Mesenteric fat pad (tissue), 1 donor: ENCODE data around the gene WEE1. TPM values are rescaled to one million over a fixed set of nuclear protein-coding genes. Genes with fewer than 3 reads are reported as not detected.
A peak's percentile ranks its signal among the peaks of the same experiment; 100 is the strongest.
"Not testable (repeated sequence)": the region's sequence is repeated elsewhere in the genome, so short reads cannot be mapped to it uniquely, and the experiment has no call there.

Experiments used
- DNase-seq: peaks from one replicate; pipeline ENCODE4 v3.0.0-alpha.2; 2020; ENCODE audit warnings: low spot score
- long read RNA-seq: library from polyadenylated mRNA; unstranded; transcript quantifications from one replicate; pipeline ENCODE4 v2.0.0, GENCODE V29; 2020
- total RNA-seq: library from RNA; stranded (reverse); fragmentation: NEBNext Ultra II Directional; extraction: Animal tissue kit (Norgen Biotek cat#: 25700); gene quantifications from one replicate; pipeline ENCODE4 v1.2.1, GENCODE V29; 2021
- donor health status: DM: yes; HTN: yes; CAD: no.

Gene WEE1
- total RNA-seq = 17.5 TPM
- long read RNA-seq, partial matches to known transcripts = 18 of 22 reads
- long read RNA-seq, other reads (novel, unspliced or antisense) = 2 of 22 reads

DNA sequence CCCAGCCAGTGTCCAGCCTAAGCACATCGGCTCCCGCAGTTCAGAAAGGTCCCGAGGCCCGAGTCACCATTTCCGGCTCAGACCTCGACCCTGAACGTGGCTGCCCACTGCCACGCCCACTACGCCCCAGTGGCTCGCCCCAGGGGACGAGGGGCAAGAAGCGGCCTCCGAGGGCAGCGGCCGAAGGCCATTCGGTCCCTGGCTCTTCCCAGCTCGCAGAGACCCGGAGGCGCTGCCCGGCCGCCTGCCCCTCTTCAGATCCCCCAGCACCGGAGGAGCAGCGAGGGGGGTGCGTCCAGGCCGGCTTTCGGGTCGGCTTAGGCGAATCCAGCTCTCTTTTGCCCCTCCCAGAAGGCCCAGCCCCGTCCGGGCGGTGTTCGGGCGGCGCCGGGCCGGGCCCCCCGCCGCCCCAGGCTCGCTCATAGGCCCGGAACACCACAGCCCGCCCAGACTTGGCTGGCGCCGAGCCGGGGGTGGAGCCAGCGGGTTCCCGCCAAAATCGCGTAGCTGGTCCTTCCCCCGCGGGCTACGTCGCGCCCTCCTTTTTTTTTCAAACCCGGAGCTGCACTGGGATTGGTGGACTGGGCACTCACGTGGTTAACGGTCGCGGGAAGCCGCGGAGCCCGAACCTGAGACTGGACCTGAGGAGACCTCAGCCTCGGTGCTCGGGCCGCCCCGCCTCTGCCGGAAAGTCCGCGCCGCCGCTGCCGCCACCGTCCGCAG, at the start of gene WEE1:
TSS of gene WEE1 (plus strand) at position 619 of the 723 bp plus-strand sequence. CDS start 264 bp downstream, outside the sequence.
- DNase-seq = peak; percentile 99

DNA sequence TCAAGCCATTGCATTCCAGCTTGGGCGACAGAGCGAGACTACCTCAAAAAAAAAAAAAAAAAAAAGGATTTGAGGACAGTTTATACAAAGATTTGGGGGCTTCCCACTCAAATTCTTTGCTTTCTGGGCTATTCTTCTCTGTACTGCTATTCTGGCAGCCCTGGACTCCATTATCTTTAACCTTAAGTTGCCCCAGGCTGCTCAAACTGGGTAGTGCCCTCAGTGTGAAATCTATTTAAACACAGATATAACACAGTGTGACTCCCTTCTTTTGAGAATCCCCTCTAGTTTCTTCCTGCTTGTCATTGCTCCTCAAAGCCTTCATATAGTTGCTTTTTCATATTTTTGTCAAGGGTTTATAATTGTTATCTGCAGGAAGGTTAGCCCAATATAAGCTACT, 49.5 kb upstream of the WEE1 start:
- DNase-seq = no peak

DNA sequence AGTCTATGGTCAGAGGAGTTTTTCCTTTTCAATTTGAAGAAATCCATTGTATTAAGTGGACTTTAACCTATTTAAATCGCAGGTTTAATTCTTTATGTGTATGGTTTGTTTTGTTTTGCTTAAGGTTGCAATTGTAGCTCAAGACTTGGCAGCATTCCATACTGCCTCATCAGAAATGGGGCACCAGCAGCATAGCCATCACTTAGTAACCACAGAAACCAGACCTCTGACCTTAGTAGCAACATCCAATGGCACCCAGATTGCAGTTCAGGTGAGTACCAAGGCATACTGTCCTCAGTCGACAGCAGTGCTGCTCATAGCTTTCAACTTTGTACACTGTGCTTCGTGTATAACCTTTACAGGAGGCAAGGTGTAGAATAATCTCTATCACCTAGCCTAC, 48.4 kb upstream of the WEE1 start:
- DNase-seq = no peak

DNA sequence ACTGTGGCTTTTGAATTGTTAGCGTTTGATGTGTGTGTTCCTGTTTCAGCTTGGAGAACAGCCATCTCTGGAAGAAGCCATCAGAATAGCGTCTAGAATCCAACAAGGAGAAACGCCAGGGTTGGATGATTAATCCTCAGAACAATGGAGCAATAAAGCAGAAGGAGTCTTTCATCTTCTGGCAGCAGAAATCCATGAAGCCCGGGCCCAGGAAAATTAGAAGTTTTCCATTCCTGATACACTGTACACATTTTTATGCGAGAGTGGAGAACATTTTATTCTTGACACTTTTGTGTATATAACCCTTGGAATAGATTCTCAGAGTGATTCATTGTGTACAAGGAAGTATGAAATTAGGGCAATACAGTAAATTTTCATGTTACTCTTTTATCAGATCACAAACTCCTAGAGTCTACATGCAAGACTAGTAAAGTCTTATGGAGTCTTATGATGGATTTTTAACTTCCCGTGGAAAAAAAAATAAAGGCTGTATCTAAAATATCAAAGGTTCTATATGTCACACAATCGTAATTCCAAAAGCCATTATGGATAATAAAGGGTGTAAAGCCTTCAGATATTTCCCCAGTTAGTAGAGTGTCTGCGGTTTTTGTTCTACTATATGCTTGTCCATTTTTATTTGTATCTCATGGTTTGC, 45.9 kb upstream of the WEE1 start:
- no peak for DNase-seq

DNA sequence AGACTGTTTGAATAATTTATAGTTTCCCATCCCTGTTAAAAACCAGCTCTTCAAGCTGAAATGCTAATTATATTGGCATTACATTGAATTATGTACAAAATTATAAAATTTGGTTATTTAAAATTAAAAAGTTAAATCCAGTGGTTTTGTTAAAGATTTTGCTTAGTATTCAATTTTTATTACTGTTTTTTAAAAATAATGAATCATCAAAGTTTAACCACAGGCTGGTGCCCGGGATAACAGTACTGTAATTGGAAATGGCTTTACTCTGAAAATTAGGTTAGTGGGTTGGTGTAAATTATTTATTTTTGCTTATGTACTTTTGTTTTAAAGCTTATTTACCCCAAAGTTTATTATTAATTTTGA, 45.4 kb upstream of the WEE1 start:
- DNase-seq = no peak

DNA sequence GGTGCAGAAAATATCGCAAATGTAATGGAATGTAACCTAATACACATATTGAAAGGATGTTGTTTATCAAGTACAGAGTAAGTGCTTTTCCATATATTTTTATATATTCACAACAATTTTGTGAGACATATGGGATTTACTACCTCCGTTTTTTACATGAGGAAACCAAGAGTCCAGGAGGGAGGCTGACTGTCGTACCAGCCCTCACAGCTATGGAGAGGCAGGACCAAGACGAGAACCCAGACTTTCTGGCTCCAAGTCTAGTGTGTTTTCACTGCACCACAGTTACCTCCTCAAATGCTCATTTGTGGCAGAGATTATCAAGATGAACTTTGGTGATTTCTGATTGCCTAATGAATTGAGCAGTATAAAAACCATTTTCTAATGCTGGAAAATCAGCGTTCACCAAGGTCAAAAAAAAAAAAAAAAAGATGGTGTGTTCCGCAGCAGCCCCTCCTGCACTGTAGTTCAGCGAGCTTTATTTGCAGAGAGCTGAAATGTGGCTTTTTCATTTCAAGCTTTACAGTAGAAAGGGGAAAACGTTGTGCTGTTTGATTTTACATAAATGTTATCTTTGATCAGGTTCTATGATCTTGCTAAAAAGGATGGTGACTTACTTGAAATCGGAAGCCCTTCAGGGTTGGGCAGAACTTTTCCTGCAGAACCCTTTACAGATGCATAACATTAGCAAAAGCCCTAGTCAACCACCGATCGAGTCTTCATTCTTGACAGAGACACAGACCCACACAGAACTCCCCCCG, 44.7 kb upstream of the WEE1 start:
- no peak for DNase-seq

DNA sequence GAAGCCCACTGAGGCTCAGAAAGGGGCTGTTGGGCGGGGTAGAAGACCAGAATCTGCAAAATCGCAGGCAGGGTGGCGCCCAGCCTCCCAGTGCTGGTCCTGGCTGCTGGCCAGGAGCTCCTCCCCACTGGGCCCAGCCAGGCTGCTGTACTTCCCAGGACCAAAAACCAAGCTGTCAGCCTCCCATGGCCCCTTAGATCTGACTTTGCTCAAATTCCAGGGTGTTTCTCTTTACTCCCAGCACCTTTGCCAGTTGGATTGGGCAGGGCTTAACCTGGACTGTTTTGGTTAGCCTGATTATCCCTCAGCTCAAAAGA, 44.2 kb upstream of the WEE1 start:
- no peak for DNase-seq

DNA sequence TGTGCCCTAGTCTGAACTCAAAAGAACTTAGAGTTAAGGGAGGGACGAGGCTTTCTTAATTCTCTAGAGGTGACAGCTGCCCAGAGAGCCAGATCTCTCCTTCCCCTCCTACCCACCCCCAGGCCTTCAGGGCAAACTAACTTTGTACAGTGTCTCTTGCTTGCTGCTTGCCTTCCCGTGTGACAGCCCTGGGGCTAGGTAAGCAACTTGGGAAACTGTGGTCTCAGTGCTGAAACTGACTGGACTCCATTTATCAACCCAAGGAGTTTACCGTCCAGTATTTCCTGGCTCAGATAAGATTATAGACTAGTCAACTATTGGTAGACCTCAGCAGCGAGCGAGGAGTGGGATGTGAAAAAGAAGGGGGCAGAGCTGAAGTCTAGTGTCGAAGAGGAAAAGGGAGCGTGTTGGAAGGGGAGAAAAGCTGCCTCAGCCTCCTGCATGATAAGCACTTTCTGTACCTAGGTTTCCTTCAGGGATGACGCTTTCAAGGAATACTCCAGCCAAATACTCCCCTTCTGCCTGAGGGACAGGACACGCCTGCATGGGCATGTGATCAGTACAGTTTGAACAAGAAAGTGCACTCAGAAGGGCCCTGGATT, 43.3 kb upstream of the WEE1 start:
- no peak for DNase-seq

DNA sequence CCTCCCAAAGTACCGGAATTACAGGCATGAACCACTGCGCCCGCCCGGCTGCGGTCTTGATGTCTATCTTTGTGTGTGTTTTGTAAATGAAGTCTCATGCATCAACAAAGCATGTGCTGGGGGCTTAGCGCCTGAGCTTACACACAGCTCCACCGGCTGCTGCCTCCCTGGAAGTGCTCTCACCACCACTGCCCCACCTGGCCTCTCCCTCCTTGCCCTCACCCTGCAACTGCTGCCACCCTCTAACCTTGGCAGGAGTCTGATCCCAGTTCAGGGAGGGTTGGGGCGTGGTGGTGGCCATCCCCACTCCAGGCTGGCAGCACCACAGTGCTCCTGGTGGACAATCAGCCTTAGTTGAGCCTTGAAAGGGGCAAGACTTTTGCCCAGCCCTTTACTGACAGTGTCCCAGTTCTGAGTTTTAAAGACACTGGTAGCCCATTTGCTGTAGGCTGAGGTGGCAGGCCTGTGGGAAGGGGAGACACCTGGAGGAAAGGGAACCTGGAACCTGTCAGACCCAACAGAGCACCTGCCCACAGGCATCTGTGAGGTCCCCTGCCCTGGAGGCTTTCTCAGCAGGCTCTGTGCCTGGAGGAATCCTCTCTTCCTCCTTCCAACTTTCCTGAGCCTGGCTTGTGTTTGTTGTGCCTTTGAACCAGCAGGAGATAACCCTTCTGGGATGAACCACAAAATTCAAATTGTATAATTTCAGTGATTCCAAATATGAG, 42.4 kb upstream of the WEE1 start:
- DNase-seq = no peak

DNA sequence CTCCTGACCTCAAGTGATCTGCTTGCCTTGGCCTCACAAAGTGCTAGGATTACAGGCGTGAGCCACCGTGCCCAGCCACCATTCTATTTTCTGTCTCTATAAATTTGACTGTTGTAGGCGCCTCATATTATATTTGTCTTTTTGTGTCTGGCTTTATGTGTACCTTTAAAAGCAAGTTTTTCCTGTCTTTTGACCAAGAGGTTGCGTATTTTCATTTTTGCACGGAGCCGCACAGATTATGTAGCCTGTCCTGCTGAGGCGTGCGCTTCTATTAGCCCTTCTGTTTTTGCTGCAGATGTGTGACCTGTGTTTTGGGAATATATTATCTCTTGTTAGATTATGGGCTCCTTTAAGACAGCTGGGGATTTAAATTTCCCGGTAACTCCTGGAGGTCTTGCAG, 40.4 kb upstream of the WEE1 start:
- no peak for DNase-seq

DNA sequence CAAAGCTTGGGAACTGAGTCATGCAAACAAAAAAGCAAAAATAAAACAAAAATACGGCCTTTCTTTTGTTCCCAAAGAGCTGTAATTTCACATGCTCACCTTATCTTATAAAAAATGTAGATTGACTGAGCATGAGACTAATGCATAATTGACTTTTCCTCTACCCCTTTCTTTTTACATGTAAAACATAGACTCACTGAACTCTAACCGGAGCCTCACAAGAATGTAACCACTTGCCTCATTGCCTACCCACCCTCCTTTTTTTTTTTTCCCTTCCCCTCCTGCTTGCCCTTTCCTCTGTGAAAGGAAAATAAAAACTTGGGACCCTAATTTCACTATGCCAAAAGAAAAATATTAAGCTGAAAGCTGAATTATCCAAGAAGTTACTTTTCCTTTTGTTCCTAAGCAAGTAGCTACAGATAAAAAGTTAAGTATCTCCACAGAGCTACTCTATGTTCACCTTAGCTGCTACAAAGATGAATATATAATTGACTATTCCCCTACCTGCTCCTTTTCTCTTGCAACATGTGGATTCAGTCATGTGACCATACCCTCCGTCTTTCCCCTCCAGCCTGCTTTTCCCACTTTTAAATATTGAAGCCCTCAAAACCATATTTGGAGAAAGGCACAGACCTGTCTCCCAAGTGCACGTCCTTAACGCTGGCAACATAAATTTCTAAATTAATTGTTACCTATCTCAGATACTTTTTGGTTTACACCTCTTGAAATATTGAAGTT, 39.6 kb upstream of the WEE1 start:
- no peak for DNase-seq

DNA sequence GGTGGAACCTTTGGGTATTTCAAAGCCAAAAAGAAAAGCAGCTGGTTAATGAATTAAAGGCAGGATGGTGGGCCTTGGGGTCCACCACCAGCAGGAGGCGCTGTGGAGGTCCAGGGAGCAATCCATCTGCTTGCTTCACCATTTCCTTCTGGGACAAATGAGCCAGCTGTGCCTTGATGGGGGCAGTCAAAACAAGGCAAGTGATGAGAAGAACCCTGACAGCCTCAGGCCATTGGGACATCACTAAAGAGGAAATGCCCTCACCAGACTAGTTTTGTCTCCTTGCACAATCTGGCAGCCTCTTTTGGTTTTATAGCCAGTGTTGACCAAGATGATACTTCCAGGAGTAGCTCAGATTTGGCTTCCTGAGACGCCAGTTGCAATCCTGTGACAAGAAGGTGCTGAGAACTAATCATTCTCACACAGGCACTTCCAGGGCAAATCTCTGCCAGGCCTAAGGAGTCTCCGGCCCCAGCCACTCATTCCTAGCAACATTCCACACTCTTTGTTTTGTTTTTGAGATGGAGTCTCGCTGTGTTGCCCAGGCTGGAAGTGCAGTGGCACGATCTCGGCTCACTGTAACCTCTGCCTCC, 38.2 kb upstream of the WEE1 start:
- no peak for DNase-seq

DNA sequence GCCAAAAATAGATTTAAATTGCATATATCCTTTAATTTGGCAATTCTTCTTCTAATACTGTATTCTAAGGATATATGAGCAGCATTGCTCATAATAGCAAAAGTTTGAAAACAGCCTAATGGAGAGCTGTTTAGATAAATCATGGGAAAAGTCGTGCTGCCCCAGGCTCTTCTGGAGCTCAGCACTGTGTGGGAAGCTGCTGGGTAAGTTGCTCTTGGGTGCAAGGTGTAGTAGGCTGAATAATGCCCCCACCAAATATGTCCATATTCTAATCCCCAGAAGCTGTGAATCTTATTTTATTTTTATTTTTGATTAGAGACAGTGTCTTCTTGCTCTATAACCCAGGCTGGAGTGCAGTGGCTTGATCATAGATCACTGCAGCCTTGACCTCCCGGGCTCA, 34.9 kb upstream of the WEE1 start:
- no peak for DNase-seq

DNA sequence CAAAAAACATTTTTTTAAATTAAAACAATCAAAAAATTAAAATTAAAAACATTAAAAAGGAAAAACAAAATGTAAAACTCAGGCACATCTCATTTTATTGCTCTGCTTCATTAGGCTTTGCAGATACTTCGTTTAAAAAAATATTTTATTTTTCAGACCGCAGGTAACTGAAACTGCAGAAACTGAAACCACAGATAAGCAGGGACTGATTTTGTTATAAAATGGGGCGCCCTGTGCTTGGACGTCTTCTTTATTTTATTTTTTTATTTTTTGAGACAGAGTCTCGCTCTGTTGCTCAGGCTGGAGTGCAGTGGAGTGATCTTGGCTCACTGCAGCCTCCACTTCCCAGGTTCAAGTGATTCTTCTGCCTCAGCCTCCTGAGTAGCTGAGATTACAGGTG, 24.3 kb upstream of the WEE1 start:
- DNase-seq = not testable (repeated sequence)

DNA sequence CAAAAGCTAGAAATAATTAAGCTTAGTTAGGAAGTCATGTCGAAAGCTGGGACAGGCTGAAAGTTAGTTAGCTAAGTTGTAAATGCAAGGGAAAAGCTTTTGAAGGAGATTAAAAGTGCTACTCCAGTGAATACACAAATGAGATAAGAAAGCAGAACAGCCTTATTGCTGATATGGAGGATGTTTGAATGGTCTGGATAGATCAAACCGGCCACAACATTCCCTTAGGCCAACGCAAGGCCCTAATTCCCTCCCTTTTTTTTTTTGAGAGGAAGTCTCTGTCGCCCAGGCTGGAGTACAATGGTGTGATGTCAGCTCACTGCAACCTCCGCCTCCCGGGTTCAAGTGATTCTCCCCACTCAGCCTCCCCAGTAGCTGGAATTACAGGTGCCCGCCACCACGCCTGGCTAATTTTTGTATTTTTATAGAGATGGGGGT, 23.3 kb upstream of the WEE1 start:
- no peak for DNase-seq

DNA sequence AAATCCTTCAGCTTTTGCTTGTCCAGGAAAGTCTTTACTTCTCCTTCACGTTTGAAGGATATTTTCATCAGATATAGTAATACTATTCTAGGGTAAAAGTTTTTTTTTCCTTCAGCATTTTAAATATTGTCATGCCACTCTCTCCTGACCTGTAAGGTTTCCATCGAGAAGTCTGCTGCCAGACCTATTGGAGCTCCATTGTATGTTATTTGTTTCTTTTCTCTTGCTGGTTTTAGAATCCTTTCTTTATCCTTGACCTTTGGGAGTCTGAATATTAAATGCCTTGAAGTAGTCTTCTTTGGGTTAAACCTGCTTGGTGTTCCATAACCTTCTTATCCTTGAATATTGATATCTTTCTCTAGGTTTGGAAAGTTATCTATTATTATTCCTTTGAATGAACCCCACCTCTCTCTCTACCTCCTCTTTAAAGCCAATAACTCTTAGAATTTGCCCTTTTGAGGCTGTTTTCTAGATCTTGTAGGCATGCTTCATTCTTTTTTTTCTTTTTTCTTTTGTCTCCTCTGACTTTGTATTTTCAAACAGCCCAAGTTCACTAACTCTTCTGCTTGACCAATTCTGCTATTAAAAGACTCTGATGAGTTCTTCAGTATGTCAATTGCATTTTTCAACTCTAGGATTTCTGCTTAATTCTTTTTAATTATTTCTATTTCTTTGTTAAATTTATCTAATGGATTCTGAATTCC, 12.0 kb upstream of the WEE1 start:
- no peak for DNase-seq

DNA sequence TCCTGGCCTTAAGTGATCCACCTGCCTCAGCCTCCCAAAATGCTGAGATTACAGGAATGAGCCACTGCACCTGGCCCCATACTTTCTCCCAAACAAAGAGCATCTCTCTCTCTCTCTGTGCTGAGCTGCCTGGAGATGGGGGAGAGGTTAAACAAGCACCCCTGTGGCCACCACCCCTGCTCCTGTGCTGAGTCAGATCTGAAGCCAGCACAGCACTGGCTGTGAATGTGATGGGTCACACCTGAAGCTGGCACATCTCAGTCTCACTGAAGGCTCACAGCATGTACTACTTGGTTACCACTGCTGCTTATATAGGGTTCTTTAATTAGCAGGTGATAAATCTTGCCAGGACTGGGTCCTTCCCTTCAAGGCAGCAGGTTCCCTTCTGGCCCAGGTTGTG, 10.8 kb upstream of the WEE1 start:
- DNase-seq = no peak

DNA sequence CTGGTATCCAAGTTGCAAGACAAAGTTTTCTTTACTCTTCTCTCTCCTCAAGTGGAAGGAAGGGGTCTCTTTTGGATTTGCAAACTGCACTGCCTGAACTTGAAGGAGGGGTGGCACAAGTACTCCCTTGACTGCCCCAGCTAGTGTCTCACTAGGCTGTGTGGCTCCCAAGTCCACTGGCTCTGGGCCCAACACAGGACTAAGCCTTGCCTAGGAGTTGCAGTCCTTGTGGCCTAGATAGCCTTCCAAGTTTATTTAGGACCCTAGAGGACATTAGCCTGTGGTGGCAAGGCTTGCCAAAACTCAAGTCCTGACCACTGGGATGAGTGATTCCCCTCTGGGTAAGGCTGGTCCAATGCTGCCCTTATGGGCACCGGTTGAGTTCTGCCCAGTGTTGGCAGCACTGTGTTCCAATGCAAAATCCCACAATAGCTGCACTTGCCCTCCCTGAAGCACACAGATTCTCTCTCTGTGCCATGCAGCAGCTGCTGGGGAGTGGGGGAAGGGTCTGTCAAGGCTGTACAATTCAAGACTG, 10.2 kb upstream of the WEE1 start:
- DNase-seq = no peak

DNA sequence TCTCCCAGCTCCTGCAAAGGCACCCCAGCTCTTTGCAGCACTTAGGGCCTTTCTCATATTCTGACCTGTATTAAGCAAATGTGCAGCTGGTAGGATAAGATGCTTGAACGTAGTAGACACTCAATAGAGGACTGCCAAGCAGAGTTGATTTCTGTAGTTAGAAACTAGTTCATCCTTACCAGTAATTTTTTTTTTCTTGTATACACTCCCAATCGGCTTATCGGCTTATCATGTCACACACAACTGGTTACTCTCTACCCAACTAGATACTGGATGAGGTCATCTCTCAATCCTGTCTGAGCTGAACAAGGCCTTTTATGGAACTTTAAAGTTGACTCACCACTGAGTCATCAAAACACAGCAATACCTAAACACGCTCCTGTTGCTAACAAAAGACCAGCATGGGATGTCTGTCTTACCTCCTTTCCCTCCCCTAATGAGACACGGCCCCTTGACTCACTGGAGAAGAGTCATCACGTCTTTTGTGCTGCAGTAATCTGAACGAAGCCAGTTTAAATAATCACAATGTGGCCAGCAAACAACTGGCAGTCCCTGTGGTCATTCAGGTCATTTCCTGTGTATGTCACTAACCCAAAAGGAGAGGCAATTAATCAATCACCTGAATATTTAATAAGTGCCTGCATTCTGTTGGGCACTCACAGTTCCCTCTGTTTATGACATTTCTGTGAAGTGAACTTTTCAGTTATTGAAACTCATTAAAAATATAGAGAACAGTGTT, 7.5 kb upstream of the WEE1 start:
- no peak for DNase-seq
